Right lobe of liver (tissue), 4 donors: ENCODE data around the gene PHYKPL.

Source experiments
- POLR2A ChIP-seq: fragments of 450-650 bp; IDR thresholded peaks from one replicate; pipeline ENCODE4 v1.6.1; 2017; ENCODE audit warnings: antibody characterized with exemption, mild to moderate bottlenecking
- TF ChIP-seq, protein P1 (sequence below), 4 donors: fragments of 200-600 bp in 3 of 4; fragments of 450-650 bp in 1 of 4; IDR thresholded peaks; one replicate each; pipeline versions ENCODE4 v1.5.1 to v1.8.0; 2016 to 2022; ENCODE audit warnings: antibody characterized with exemption in 4 of 4, mild to moderate bottlenecking in 2 of 4
- donor health status: DM: no; HTN: no; CAD: no.
- donor health status: DM: no; HTN: no; CAD: no.
- donor health status: DM: no; HTN: yes; CAD: no.

- TF ChIP-seq, protein P1, sequence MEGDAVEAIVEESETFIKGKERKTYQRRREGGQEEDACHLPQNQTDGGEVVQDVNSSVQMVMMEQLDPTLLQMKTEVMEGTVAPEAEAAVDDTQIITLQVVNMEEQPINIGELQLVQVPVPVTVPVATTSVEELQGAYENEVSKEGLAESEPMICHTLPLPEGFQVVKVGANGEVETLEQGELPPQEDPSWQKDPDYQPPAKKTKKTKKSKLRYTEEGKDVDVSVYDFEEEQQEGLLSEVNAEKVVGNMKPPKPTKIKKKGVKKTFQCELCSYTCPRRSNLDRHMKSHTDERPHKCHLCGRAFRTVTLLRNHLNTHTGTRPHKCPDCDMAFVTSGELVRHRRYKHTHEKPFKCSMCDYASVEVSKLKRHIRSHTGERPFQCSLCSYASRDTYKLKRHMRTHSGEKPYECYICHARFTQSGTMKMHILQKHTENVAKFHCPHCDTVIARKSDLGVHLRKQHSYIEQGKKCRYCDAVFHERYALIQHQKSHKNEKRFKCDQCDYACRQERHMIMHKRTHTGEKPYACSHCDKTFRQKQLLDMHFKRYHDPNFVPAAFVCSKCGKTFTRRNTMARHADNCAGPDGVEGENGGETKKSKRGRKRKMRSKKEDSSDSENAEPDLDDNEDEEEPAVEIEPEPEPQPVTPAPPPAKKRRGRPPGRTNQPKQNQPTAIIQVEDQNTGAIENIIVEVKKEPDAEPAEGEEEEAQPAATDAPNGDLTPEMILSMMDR (IDR thresholded peaks at IDR 0.05), result no peak
- no peak for TF ChIP-seq POLR2A
Observed at GRCh38 chr5:178213003-178213461, 19.6 kb downstream of the PHYKPL start.
